Activated naive CD8-positive, alpha-beta T cell treated with anti-CD3 and anti-CD28 coated beads, Interleukin-2, amount 50 U/mL, for 16 hours (primary cell): ENCODE results near the gene SMIM7.
"Not testable (repeated sequence)": the region's sequence is repeated elsewhere in the genome, so short reads cannot be mapped to it uniquely, and the experiment has no call there.

Source experiments
- DNase-seq: peaks from one replicate; pipeline ENCODE4 v3.0.0-alpha.2; 2020; ENCODE audit warnings: low read depth, low spot score

SMIM7 gene

DNA sequence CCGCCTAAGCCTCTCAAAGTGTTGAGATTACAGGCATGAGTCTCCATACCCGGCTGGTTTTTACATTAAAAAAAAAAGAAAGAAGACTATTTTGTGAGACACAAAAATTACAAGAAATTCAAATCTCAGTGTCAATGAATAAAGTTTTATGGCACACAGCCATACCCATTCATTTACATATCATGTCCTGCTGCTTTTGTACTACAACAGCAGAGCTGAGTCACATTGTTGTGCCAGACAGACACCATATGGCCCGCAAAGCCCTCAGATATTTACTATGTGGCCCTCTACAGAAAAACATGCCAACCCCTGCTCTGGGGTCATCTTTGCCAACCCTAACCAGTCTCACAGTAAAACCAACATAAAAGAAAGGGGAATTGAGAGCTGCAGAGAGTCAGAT is 5.3 kb downstream of the SMIM7 start:
- no peak for DNase-seq

DNA sequence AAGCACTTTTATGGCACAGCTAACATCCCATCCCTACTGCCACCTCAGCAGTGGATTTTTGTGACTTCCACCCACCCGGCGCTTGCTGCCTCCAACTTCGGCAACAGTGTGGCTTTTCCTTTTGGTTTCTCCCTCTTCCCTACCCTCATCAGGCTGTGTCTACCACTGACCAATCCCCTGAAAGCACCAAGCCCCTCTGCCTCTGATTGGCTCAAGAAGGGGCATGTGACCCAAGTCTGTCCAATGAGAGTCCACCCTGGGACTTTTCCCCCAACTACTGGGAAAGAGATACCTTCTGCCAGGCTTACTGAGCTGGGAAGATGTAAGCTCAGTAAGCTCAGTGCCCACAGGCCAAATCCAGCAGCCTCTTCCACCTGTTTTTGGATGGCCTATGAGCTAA is 5.8 kb downstream of the SMIM7 start:
- no peak for DNase-seq

DNA sequence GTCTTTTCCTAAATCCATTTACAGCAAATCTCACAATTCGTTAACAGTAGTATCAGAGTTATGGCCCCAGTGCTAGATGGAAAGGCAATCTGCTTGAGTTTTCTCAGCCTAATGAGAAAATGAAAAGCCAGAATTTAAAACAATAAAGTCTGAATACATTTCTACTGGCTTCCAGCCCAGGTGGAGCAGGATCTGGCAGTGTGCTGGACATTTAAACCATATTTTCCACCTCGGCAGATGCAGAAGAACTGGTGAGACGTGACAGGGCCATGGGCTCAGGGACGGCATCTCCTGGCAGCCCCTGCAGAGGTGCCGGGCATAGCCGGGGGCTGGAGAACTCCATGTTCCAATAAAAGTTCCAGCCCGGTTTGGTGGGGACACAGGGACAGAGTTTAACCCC is 7.1 kb downstream of the SMIM7 start:
- no peak for DNase-seq

DNA sequence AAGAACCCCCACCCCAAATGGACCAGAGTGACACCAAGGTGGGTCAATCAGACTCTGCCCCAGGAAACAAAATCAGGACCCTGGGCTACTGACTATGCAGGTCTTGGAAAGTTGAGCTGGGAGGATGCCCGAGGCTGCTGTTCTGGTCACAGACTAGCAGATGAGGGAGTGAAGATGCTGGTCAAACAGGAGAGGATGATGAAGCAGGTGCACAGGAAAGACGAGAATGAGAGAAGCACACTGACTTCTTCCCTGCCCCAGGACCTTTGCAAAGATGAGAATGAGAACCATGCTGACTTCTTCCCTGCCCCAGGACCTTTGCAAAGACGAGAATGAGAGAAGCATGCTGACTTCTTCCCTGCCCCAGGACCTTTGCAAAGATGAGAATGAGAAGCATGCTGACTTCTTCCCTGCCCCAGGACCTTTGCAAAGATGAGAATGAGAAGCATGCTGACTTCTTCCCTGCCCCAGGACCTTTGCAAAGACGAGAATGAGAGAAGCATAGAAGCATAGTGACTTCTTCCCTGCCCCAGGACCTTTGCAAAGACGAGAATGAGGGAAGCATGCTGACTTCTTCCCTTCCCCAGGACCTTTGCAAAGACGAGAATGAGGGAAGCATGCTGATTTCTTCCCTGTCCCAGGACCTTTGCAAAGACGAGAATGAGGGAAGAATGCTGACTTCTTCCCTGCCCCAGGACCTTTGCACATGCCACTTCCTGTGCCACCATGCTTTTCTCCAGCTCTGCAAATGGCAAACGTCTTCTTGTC is 8.3 kb downstream of the SMIM7 start:
- DNase-seq, result not testable (repeated sequence)

DNA sequence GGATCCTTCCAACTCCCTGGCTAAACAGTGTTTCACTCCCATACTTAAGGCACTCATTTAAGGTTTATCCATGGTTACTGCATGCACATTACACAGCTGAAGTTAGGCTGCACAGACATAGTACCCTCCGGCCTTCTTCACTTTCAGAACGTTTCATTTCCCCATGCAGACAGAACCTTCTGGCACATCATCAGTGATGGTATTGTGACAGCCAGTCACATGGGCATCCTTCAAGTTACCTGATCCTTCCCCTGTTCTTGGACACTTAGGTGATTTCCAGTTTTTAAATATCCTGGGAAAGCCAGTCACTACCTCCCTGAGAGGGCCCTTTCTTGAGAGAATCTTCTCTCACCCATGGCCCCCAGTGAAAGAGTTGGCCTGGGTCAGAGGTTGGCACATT is 9.1 kb downstream of the SMIM7 start:
- DNase-seq, result no peak

DNA sequence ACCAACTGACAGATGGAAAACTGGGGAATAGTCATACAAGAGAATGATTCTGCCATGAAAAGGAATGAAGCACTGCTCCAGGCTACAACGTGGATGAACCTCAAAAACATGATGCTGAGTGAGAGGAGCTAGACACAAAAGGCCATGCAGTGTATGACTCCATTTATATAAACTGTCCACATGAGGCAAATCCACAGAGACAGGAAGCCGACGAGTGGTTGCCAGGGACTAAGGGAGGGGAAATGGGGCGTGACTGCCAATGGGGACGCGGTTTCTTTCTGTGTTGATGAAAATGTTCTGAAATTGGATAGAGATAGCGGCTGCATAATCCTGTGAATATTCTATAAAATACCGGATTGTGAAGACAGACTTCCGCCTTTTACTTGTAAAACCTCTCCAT is 10.2 kb downstream of the SMIM7 start:
- DNase-seq, result no peak

DNA sequence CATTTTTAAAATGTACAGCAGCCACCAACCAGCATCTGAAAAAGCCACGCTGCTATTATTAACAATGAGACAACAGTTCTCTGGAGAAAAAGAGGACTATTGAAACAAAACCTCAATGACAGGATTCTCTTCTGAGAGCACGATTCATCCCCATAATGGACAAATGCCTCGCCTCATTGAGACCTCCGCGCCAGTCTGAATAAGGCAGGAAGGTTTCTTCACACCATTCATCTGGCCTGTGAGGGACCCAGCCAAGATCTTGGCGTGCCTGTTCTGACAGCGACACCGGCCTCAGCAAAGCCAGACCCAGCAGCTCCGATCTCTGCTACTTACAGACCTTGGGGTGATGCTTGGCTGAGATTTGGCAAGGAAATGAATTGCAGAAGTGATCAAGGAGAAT is 14.8 kb downstream of the SMIM7 start:
- no peak for DNase-seq

DNA sequence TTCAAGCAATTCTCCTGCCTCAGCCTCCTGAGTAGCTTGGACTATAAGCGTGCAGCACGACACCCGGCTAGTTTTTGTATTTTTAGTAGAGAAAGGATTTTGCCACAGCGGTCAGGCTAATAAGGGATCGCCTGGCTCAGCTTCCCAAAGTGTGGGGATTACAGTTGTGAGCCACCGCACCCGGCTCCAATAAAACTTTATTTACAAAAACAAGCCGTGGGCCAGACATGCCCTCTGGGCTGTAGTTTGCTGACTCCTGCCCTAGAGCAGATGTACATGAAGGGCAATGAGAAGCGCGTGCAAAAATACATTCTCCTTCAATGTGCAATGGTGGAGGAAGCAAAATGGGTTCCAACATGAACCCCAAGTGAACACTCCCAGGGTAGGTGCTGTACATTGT is 18.2 kb downstream of the SMIM7 start:
- DNase-seq, result no peak

DNA sequence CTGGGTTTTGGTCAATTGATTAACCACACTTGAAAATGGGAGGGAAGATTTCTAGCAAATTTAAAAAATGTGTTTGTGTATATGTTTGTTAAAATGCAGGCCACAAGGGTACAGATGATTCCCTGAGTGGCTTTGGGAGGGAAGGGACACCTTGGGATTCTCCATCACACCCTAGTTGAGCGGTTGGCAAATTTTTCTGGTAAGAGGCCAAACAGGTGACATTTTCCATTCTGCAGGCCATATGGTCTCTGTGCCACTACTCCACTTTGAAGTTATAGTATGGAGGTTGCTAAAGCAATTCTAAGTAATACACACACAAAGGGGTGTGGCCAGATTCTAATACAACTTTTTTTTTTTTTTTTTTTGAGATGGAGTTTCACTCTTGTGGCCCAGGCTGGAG is 19.0 kb downstream of the SMIM7 start:
- DNase-seq, result no peak

DNA sequence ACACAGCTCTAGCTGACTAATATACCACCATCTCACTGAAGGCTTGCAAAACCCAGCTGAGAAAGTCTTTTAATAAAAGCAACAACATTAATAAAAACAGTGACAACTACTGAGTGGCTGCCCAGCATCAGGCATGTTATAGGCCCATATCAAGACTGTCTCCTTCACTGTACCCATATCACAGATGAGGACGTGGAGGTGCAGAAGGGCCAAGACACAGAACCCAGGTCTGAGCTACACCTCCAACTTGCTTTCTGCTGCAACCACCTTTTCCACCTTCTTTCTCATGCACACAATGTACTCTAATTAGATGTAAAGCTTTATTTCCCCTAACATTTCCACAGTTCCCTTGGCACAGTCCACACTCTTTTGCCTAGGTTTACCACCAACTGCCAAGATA is 21.3 kb downstream of the SMIM7 start:
- DNase-seq, result no peak

DNA sequence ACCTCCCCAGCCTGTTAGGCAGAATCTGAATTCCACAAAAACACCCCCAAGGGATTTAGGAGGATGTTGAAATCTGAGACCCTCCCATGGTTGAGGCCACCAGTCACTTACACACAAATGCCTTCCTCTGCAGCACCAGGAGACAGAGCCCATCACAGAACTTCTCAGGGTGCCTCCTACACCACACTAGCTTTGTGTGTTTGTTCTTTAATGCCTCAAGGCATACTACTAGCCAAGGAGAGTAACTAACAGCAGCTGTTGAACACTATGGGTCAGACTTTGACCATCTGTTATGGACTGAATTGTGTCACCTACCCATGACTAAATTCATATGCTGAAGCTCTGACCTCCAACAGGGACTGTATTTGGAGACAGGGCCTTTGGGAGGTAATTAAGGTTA is 22.4 kb downstream of the SMIM7 start:
- DNase-seq, result no peak

DNA sequence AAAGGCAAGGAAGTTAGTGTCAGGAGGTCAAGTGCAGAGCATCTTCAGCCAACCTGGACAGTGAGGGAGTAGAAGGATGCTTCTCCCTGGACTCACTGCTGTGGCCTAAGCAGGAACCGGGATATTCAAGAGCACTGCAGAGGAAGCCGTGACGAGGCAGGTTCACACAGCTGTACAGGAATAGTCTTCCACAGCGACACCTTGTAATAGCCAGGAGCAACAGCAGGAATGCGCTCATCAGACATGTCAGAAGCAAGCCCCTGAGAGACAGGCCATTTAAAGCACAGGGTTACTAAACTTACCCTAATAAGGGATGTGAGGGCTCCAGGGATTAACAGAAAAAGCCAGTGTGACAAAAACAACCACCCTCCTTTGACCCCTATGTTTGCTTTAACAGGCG is 28.5 kb downstream of the SMIM7 start:
- DNase-seq, result no peak

DNA sequence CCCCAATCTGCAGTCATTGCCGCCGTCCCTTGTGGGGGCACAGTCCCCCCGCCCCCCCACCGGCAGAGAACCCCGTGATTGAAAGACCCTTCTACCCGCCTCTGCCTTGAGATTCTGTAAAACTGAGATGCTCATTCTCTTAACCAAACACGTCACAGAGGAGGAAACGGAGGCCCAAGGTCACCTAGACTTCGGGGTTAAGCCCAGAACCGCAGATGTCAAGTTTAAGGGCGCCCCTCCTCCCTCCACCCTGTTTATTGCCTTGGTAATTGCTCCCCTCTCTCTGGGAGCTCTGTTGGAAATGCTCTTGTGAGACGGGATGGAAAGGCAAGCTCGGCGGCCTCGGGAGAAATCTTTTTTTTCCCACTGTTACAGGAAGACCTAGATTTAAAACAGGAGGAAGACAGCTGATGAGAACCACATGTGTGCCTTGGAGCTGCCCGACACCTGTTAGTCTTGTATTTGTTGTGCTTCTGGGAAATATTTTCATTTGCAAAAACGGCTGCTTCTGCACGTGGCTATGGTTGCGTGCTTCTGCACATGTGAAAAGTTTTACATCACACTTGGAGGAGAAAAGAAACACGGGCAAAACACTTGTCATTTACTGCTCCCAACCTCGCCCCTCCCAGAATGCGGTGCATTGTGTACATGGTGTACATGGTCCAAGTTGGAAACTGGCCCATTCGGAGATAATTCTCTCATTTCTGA is 30.8 kb downstream of the SMIM7 start:
- no peak for DNase-seq

DNA sequence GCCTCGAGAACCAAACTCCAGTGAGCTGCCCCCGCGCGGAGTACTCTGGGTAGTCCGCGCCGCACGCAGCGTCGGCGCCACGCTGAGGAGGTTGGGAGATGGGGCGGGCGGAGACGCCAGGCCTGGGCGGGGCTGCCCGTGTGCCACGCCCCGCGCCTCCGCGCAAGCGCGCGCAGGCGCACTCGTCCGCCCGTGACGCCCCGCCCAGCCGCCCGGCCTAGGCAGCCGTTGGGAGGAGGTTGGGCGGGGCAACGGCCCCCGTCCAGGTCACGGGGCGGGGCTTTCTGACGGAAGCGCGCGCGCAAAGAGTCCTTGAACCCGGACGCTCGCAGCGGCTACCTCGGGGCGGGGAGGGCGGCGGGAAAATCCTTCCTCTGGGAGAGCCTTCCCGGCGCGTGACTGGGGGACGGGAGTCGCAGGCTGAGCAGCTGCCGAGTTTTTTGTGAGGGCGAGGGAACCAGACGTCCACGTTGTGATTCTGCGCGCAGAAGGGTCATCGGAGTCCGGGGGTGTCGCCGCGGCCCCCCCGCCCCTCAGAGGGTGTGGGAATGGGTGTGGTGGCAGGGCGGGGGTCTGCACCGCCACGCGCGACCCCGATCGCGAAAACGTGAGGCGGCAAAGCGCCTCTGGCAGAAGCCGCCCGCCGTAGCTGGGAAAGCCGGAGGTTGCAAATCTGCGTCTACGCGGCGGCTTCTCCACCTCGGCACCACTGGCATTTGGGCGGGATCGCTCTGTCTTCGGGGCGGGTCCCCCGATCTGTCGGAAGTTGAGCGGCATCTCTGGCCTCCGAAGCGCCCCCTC is 31.6 kb downstream of the SMIM7 start, which contains the start of gene MED26:
Gene MED26 (minus strand): TSS at position 22 of the 801 bp plus-strand sequence. CDS start 261 bp downstream, outside the sequence.
- DNase-seq, result peak; percentile 83

DNA sequence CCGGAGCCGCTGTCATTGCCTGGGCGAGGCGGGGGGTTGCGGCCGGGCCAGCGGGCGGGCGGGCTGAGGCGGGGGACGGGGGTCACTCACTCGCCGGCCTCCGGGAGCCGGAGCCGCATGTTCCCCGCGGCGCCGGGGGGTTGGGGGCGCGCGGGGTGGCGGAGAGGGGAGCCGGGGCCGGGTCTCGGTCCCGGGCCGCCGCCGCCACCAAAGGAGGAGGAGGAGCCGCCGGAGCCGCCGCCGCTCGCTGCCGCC is 32.1 kb downstream of the SMIM7 start:
- DNase-seq, result no peak

DNA sequence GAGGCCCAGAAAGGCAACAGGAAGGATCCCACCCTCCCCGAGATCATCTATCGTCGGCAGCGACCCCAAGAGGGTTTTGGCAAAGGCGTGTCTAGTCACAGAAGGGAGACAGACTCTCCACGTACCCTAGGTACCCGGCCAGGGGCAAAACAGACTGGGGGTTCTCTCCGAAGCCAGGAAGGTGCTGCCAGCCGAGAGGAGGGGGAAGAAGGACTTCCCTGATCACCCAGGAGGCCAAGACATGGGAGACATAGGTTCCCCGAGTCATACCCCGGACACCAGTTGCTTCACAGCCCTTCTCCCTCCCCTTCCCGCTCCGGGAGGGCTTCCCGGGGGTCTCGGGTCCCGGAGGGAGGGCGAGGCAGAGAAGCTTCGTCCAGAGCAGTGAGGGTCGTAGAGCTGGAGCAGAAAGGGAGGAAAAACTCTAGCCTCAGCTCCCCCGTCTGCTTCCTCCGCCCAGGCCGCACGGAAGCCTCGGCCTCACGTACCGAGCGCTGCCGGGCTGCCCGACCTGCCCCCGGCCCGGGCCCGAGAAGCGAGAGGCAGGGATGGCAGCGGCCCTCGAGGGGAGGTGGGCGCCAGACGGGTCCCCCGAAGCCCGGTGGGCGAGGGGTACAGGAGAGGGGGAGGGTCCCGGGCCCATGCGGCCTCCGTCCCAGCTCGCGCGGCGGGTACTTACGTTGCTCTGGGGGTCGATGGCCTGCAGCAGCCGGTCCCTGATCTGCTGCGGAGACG is 32.6 kb downstream of the SMIM7 start:
- no peak for DNase-seq

DNA sequence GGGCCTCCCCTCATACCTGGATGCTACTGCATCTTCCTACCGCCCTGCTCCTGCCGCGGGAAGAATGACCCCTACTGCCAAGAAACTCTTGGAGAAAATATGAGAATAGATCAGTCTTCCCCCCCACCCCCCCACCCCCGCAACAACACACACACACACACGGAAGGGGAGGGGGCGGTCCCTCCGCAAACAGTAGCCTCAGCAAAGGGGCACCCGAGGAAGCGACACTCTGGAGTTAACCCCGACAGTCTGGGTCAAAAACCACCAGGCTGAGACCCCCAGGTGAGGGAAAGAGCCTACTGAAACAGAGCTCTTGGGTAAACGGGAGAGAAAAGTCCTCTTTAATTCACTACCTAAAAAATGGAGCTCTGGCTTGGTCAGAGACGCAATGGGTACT is 33.1 kb downstream of the SMIM7 start:
- no peak for DNase-seq

DNA sequence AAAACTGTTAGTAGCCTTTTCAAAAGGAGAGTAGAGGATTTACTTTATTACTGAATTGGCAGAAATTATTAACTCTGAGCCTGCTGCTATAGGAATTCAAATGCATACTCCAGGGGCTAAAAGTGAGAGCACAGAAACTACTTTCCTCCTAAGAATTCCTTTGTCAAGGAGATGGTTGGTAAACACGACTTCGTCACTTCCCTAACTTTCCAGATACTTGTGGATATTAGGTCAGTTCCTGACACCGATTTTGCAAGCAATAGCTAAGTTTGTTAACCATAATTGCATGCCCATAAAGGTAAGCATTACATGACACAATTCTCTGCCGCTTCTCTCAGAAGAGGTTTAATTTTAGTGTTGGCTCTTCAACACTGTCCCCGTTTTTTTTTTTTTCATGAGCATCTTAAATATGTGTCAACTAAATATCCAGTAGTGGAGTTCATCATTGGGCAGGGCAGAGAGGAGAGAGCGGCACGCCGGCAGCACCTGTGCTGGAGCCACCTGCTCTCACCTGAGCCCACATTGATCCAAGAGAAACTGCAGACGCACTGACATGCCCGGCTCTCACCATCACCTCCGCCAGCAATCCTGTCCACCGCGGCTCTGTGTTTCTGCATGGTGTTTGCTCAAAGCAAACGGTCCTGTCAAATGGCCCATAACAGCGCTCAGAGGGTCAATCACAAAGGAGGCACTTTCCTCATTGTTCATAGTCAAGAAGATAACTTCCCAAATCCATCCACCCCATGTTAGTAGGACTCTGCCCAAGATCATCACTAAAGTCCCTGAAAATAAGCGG is 34.6 kb downstream of the SMIM7 start:
- no peak for DNase-seq

DNA sequence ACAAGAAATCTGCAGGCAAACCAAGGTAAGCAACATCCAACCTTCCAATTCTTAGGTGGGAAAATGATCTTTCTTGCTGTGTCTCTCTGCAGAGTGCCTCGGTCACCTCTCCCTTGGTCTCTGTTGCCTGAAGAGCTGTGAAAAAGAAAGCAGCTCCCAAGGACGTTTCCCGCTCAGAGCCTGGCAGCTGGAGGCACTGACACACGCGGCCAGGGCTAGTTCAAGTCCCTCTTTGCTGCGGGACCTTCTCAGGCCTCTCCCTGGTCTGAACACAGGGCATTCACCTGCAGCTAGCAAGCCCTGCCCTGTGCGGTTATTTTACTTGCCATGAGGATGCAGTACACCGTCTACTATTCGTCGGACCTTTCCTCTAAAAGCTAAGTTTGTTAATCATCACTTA is 35.7 kb downstream of the SMIM7 start:
- no peak for DNase-seq

DNA sequence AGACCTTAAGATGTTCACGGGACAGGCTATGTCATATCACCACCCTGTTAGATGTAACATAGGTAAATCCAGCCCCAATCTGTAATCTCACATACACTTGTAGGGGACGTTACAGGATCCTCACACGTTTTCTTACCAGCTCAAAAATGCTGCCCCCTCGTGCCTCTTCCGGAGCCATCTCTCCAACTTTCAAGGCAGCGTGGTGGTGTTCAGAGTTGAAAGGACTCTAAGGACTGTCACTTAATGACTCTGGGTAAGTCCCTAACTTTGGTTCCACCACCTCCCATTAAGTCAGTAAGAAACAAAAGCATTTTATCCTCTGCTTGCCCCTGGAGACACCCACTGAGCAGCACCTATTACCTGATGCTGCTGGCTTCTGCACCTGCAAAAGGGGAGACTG is 36.4 kb downstream of the SMIM7 start:
- DNase-seq, result no peak

DNA sequence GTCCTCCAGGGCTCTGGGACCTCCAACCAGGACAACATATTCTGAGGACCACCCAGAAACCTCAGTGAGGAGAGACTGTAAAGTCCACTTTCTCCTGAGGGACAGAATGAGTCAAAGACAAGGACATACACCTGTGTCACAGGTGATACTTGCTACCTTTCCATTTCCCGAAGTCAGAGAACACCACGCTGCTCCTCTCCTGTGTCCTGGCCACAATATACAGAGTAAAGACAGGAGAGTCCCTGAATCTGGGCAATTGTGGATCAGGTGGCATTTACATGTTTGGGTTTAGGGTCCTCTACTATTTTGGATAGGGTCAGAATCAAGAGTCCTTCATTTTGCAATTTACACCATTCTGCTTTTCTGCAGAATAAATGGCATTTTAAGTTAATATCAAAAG is 36.9 kb downstream of the SMIM7 start:
- no peak for DNase-seq
